Right forelimb (tissue), 1 donor: Measurements from ENCODE around the gene LURAP1L.
"Not testable (repeated sequence)": the region's sequence is repeated elsewhere in the genome, so short reads cannot be mapped to it uniquely, and the experiment has no call there.

Experiments
- DNase-seq: peaks from one replicate; pipeline ENCODE4 v3.0.0-alpha.2; 2018

Gene LURAP1L

GRCh38 chr9:12862611-12863410 is 88.0 kb downstream of the LURAP1L start:
- DNase-seq = no peak

GRCh38 chr9:12863618-12864017 is 88.8 kb downstream of the LURAP1L start:
- DNase-seq = no peak

GRCh38 chr9:12865380-12865779 is 90.6 kb downstream of the LURAP1L start:
- DNase-seq = not testable (repeated sequence)
